Osteoblast (primary cell): ENCODE results near the gene RANBP6. TPM values are rescaled to one million over a fixed set of nuclear protein-coding genes. Genes with fewer than 3 reads are reported as not detected.
A peak's percentile ranks its signal among the peaks of the same experiment; 100 is the strongest.

ENCODE experiments used
- DNase-seq: peaks from one replicate; pipeline ENCODE4 v3.0.0; 2011; ENCODE audit warnings: low spot score, mixed read lengths; ENCODE audit not compliant: insufficient read length; ENCODE audit errors: missing footprints
- H2AFZ ChIP-seq: 2 replicates; pipeline ENCODE4 v1.6.0; 2011; ENCODE audit warnings: mild to moderate bottlenecking, low read length
- H3K27ac ChIP-seq: 2 replicates; pipeline ENCODE4 v1.5.1; 2011; ENCODE audit warnings: mild to moderate bottlenecking, low read depth, low read length, moderate library complexity
- H3K27me3 ChIP-seq: 2 replicates; pipeline ENCODE4 v1.6.0; 2012; ENCODE audit warnings: mild to moderate bottlenecking, control low read depth, inconsistent platforms, low read length, moderate library complexity; ENCODE audit not compliant: insufficient read depth
- H3K36me3 ChIP-seq: 2 replicates; pipeline ENCODE4 v1.5.1; 2011; ENCODE audit warnings: mild to moderate bottlenecking, low read length, control low read depth, moderate library complexity; ENCODE audit not compliant: insufficient read depth
- H3K4me1 ChIP-seq: 2 replicates; pipeline ENCODE4 v1.5.1; 2011; ENCODE audit warnings: mild to moderate bottlenecking, low read length, control low read depth, moderate library complexity; ENCODE audit not compliant: insufficient read depth
- H3K4me2 ChIP-seq: 2 replicates; pipeline ENCODE4 v1.6.0; 2011; ENCODE audit warnings: mild to moderate bottlenecking, low read length; ENCODE audit not compliant: insufficient read depth
- H3K4me3 ChIP-seq: fragments of 200-600 bp; sonication (generic); 3 replicates; pipeline ENCODE4 v1.5.1; 2012; ENCODE audit warnings: mild to moderate bottlenecking, low read length, inconsistent platforms; ENCODE audit not compliant: insufficient read depth
- H3K79me2 ChIP-seq: 2 replicates; pipeline ENCODE4 v1.6.0; 2012; ENCODE audit warnings: mild to moderate bottlenecking, low read length, control low read depth, inconsistent platforms; ENCODE audit not compliant: insufficient read depth
- H3K9me3 ChIP-seq: 2 replicates; pipeline ENCODE4 v1.5.1; 2011; ENCODE audit warnings: low read depth, low read length, control low read depth
- H4K20me1 ChIP-seq: 2 replicates; pipeline ENCODE4 v1.6.0; 2012; ENCODE audit warnings: mild to moderate bottlenecking, low read length, control low read depth; ENCODE audit not compliant: insufficient read depth
- total RNA-seq: library from RNA; depleted of rRNA; stranded (reverse); fragments of >200 nt; gene quantifications from 2 replicates; pipeline ENCODE4 v1.2.3, GENCODE V29; 2012
- TF ChIP-seq, protein P1 (sequence below): IDR thresholded peaks from 2 replicates; pipeline ENCODE4 v1.5.1; 2011; ENCODE audit warnings: mild to moderate bottlenecking, low read depth, low read length, moderate library complexity; ENCODE audit errors: extremely low read depth

The RANBP6 gene
- total RNA-seq, 1 donor, result 19.9 TPM

DNA sequence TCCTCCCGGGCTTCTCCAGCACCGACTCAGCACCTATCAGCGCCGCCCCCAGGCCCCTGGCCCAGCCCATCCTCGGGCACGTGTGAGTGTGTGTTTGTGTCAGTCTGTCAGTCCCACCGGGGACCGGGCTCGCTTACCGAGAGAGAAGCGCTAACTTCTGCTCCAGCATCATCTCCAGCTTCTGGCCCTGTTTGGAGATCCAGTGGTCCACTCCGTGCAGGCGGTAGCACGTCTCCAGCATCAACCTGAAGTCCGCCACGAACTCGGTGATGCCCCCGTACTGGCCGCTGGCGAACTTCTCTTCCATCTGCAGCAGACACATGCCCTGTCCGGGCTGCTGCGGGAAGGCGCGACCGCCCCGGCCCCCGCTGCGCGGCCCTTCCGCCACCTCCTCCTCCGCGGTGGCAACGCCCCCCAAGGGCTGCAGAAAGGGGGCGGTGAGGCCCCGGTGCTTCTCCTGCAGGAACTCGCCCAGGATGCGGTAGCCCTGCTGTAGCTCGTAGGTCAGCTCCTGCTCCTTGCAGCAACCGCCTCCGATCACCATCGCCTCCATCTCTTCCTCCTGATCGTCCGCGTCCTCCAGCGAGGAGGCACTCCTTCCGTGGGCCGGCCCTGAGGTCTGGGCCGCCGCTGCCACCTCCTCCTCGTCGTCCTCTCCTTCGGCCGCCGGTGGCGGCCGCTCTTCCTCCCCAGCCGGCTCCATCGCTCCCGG is 8.2 kb downstream of the RANBP6 start:
- Histone ChIP-seq H2AFZ (peak overlapping the region; percentile 85), H4K20me1 (peaks cover 31% of the 10 kb centered on the region), H3K27ac (peak overlapping the region; percentile 43), H3K4me2 (peak overlapping the region; percentile 86), H3K27me3 (no peaks in the 10 kb centered on the region), H3K4me1 (peaks cover 20% of the 10 kb centered on the region), H3K4me3 (peak overlapping the region; percentile 87), H3K36me3 (peaks cover 14% of the 10 kb centered on the region), H3K9me3 (no peaks in the 10 kb centered on the region), H3K79me2 (peaks cover 62% of the 10 kb centered on the region)
- TF ChIP-seq, protein P1, sequence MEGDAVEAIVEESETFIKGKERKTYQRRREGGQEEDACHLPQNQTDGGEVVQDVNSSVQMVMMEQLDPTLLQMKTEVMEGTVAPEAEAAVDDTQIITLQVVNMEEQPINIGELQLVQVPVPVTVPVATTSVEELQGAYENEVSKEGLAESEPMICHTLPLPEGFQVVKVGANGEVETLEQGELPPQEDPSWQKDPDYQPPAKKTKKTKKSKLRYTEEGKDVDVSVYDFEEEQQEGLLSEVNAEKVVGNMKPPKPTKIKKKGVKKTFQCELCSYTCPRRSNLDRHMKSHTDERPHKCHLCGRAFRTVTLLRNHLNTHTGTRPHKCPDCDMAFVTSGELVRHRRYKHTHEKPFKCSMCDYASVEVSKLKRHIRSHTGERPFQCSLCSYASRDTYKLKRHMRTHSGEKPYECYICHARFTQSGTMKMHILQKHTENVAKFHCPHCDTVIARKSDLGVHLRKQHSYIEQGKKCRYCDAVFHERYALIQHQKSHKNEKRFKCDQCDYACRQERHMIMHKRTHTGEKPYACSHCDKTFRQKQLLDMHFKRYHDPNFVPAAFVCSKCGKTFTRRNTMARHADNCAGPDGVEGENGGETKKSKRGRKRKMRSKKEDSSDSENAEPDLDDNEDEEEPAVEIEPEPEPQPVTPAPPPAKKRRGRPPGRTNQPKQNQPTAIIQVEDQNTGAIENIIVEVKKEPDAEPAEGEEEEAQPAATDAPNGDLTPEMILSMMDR, result no peak
- DNase-seq, result peak; percentile 65

DNA sequence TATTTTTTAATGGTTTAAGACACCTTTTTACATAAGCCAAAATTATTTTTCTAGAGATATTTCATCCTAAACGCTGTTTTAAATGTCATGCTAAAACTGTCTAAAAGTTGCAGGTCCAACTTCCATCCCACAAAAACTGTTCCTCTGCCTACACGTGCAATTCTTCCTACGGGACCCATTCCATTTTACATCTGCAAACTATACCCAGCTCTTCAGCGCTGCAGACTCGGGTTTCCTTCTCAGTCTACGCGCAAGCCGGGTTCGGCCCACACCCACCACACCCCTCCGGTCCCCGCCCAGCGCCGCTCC is 8.7 kb downstream of the RANBP6 start:
- Histone ChIP-seq H3K4me3 (peak overlapping the region; percentile 87), H3K4me2 (peak overlapping the region; percentile 86), H4K20me1 (peaks cover 31% of the 10 kb centered on the region), H3K79me2 (peaks cover 63% of the 10 kb centered on the region), H3K9me3 (no peaks in the 10 kb centered on the region), H3K27ac (no peak overlapping the region), H2AFZ (no peak overlapping the region), H3K4me1 (peaks cover 20% of the 10 kb centered on the region), H3K36me3 (peaks cover 14% of the 10 kb centered on the region), H3K27me3 (no peaks in the 10 kb centered on the region)
- peak; percentile 92 for DNase-seq
- TF ChIP-seq, protein P1, result no peak

DNA sequence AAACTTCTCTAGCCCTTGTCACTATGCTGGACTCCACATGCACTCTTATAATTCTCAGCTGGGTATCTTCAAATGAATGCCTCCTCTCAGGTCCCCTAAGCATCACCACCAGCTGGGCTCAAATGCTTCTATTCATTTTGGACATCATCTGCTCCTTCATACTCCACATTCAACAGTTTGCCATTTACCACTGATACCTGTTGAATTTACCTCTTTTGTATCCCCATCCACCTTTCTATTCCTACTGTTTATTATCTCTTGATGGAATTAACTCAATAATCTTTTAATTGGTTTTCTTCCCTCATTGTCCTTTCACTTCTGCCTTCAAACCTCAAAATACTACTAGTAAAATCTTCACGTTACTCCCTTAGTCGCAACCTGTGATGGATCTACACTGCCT is 14.5 kb downstream of the RANBP6 start:
- H3K4me3 ChIP-seq, result no peak overlapping the region
- H3K79me2 ChIP-seq, result peaks cover 82% of the 10 kb centered on the region
- peaks cover 14% of the 10 kb centered on the region for H3K36me3 ChIP-seq
- no peak for DNase-seq
- H3K27me3 ChIP-seq, result no peaks in the 10 kb centered on the region
- TF ChIP-seq, protein P1, result no peak
- no peak overlapping the region for H2AFZ ChIP-seq
- peaks cover 38% of the 10 kb centered on the region for H4K20me1 ChIP-seq
- no peak overlapping the region for H3K4me2 ChIP-seq
- peaks cover 6% of the 10 kb centered on the region for H3K4me1 ChIP-seq
- H3K27ac ChIP-seq, result no peak overlapping the region
- no peaks in the 10 kb centered on the region for H3K9me3 ChIP-seq

DNA sequence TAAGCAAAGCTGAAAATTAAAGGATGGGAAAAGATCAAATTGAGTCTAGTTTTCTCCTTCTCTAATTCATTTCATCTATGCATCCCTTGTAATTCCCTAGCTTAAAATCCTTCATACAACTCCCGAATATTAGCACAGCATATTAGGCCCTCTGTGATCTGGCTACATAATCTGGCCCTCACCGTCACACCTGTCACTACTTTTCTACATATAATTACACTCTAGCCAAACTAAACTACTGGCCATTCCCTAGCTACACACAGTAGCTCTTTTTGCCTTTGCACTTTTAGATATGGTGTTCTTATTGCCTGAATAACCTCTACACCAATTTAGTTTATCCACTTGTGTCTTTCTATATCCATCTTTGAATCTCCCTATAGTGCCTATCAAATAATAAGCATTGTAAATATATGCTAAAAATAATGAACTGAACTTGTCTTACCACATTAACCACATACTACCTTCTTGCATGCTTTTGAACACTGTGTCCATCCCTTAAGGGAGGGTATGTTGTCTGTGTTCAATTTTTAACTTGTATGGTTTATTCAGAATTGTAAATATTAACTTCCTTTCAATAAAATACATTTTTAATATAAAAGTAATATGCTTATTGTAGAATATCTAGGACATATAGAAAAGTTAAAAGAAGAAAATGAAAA is 15.9 kb downstream of the RANBP6 start:
- no peaks in the 10 kb centered on the region for H3K9me3 ChIP-seq
- H3K27ac ChIP-seq, result no peak overlapping the region
- no peak overlapping the region for H3K4me2 ChIP-seq
- peaks cover 80% of the 10 kb centered on the region for H3K79me2 ChIP-seq
- peaks cover 3% of the 10 kb centered on the region for H3K4me1 ChIP-seq
- peaks cover 36% of the 10 kb centered on the region for H4K20me1 ChIP-seq
- TF ChIP-seq, protein P1, result no peak
- no peak overlapping the region for H2AFZ ChIP-seq
- H3K4me3 ChIP-seq, result no peak overlapping the region
- peaks cover 4% of the 10 kb centered on the region for H3K36me3 ChIP-seq
- no peaks in the 10 kb centered on the region for H3K27me3 ChIP-seq
- no peak for DNase-seq
